K562 (cell line): ENCODE results near the gene MATN1.

Source experiments
- HMGXB4 ChIP-seq: sonication (generic); formaldehyde crosslinking; IDR thresholded peaks from 2 replicates; pipeline ENCODE4 v1.8.1; 2023; ENCODE audit warnings: mild to moderate bottlenecking, missing genetic modification reagents
- L3MBTL2 ChIP-seq: fragments of 450-650 bp; IDR thresholded peaks from 2 replicates; pipeline ENCODE4 v1.6.1; 2016; ENCODE audit warnings: mild to moderate bottlenecking, moderate library complexity
- TAF9B ChIP-seq: fragments of 450-650 bp; IDR thresholded peaks from 2 replicates; pipeline ENCODE4 v1.6.1; 2018; ENCODE audit warnings: mild to moderate bottlenecking; ENCODE audit not compliant: partially characterized antibody
- ZFP36 ChIP-seq: fragments of 150-350 bp; IDR thresholded peaks from 2 replicates; pipeline ENCODE4 v1.6.1; 2018; ENCODE audit warnings: low read length, low read depth; ENCODE audit not compliant: partially characterized antibody

- TF ChIP-seq HMGXB4 (no peak), TAF9B (no peak), ZFP36 (no peak), L3MBTL2 (no peak)
Measured at GRCh38 chr1:30726773-30727684, 3.6 kb upstream of the MATN1 start.
